Esophagus muscularis mucosa (tissue), 3 donors: ENCODE data around the gene FLII.

ENCODE experiments used
- CTCF ChIP-seq, 3 experiments: fragments of 200-600 bp in 2 of 3; fragments of 450-650 bp in 1 of 3; sonication (generic) in 2 of 3; IDR thresholded peaks; one replicate each; pipeline ENCODE4 v1.5.1; 2017 to 2019; ENCODE audit warnings: antibody characterized with exemption in 3 of 3, mild to moderate bottlenecking in 2 of 3, moderate library complexity in 1 of 3
- POLR2A ChIP-seq: fragments of 450-650 bp; IDR thresholded peaks from one replicate; pipeline ENCODE4 v1.6.1; 2017; ENCODE audit warnings: antibody characterized with exemption, moderate library complexity, mild to moderate bottlenecking, low read depth

DNA sequence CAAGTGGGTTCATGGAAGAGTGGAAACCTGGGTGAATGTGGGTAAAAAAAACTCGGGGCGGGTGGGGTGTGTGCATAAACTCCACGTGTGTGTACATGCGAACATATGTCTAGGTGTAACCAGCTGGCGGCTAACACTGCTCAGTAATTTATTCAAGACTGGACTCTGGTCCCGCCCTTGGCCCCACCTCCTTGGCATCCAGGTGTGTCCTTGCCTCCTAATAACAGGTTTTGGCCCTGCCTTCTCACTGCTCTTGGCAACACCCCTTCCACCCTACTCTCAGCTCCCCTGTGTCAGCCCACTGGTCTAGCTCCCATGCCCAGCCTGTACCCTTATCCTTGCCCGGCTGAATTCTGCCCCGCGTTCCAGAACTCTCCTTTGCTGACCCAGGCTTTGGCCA lies 8.3 kb downstream of the FLII start:
- TF ChIP-seq POLR2A, result no peak
- no peak for TF ChIP-seq CTCF (IDR thresholded peaks at IDR 0.05)
